ENCODE data around the gene CCDC3. TPM values are rescaled to one million over a fixed set of nuclear protein-coding genes. Genes with fewer than 3 reads are reported as not detected.

CCDC3 gene
- total RNA-seq, 6 experiments from 2014 or later: 0.05 to 0.09 (median 0.07) TPM; not detected in 2

DNA sequence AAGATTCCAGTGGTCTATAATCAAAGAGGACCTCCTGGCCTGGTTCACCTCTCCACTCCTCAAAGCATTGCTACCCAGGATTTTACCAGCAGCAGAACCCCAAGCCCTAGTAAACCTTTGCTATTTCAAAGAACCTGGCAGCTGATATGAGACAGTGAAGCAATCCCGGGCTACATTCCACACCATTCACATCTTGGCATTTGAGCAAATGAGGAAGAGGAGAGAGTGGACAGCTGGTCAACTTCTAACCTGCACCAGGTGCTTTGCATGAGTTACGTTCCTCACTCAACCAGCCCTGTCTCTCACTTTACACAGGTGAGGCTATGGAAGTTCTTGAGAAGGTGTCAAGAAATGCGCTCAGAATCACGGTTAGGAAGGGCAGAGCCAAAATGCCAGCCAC lies 1.1 kb downstream of the CCDC3 start:
- peaks cover 15% of the 10 kb centered on the region for H3K27me3 Mint-ChIP-seq (ENCODE audit: insufficient read depth)
- no peak overlapping the region for H3K4me3 Mint-ChIP-seq
- peaks cover 19% of the 10 kb centered on the region; the same call in 1 of the 2 replicates for H3K9me3 Mint-ChIP-seq
- no peak for DNase-seq
- H3K4me1 Mint-ChIP-seq (ENCODE audit: low read depth): no peaks in the 10 kb centered on the region
- H3K36me3 Mint-ChIP-seq (ENCODE audit: low read depth): no peaks in the 10 kb centered on the region
- H3K27ac Mint-ChIP-seq: no peak overlapping the region
- TF ChIP-seq, protein P1, sequence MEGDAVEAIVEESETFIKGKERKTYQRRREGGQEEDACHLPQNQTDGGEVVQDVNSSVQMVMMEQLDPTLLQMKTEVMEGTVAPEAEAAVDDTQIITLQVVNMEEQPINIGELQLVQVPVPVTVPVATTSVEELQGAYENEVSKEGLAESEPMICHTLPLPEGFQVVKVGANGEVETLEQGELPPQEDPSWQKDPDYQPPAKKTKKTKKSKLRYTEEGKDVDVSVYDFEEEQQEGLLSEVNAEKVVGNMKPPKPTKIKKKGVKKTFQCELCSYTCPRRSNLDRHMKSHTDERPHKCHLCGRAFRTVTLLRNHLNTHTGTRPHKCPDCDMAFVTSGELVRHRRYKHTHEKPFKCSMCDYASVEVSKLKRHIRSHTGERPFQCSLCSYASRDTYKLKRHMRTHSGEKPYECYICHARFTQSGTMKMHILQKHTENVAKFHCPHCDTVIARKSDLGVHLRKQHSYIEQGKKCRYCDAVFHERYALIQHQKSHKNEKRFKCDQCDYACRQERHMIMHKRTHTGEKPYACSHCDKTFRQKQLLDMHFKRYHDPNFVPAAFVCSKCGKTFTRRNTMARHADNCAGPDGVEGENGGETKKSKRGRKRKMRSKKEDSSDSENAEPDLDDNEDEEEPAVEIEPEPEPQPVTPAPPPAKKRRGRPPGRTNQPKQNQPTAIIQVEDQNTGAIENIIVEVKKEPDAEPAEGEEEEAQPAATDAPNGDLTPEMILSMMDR (IDR thresholded peaks at IDR 0.05): no peak

DNA sequence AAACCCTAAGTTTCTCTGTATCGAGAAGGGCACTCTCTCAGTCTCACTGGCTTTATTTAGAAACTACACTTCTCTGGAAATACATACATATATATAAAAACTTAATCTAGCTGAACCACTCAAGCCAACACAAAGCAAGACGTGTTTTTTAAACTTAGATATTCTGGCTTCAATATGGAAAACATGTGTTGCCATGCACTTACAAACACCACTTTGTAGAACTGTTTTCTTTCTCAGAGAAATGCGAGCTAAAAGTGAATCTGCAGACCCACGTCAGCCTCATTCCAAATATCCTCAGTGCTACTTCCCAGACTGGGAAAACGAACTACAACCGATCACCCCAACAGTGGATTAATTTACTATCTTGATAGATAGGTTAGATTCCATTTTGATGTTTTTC lies 1.7 kb downstream of the CCDC3 start:
- H3K4me1 Mint-ChIP-seq (ENCODE audit: low read depth): no peaks in the 10 kb centered on the region
- peaks cover 15% of the 10 kb centered on the region for H3K27me3 Mint-ChIP-seq (ENCODE audit: insufficient read depth)

DNA sequence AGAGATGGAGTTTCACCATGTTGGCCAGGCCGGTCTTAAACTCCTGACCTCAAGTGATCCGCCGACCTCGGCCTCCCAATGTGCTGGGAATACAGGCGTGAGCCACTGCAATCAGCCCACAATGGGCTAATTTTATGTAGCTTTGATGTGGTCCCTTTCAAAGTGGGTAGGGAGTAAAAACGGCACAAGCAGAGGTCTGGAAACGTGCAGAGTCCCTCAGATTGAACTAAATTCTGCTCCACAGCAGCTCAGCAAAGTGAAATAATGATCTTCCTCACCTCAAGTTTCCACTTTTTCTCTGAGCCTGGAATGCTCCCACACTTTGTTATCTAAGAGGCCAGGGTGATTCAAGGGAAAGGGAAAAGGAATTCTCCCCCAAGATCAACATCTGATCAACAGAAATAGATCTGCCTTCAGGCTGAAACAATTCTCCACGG lies 6.1 kb downstream of the CCDC3 start:
- no peak for DNase-seq
- Mint-ChIP-seq H3K4me1 (ENCODE audit: low read depth) (no peaks in the 10 kb centered on the region), H3K27ac (no peak overlapping the region), H3K9me3 (peaks cover 33% of the 10 kb centered on the region; the same call in 1 of the 2 replicates), H3K27me3 (ENCODE audit: insufficient read depth) (peaks cover 14% of the 10 kb centered on the region), H3K4me3 (no peak overlapping the region), H3K36me3 (ENCODE audit: low read depth) (no peaks in the 10 kb centered on the region)
- TF ChIP-seq, protein P1 (IDR thresholded peaks at IDR 0.05): no peak

More for the DNA sequence above, 1.7 kb downstream of the CCDC3 start:
- H3K9me3 Mint-ChIP-seq: peaks cover 19% of the 10 kb centered on the region; the same call in 1 of the 2 replicates
- H3K4me3 Mint-ChIP-seq: no peak overlapping the region
- H3K36me3 Mint-ChIP-seq (ENCODE audit: low read depth): no peaks in the 10 kb centered on the region
- no peak for DNase-seq
- TF ChIP-seq, protein P1 (IDR thresholded peaks at IDR 0.05): no peak
- no peak overlapping the region for H3K27ac Mint-ChIP-seq

DNA sequence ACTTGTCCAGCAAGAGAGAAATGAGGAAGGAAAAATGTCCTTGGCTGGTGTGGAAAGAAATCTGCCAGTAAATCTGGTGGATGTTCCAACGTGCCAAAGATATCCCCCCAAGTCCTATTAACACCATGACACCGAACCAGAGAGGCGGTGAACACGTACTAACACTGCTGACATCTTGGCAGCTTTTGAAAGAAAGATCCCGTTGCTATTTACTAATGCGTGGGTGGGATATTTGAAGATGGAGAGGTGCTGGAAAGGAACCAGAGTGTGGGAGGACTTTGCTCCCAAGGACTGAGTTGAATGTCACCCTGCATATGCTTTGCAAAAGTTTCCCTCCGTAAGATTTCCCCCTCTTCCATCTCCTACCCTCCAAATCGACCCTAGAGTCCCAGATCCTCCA lies 7.9 kb downstream of the CCDC3 start:
- Mint-ChIP-seq H3K4me1 (ENCODE audit: low read depth) (no peaks in the 10 kb centered on the region), H3K9me3 (peaks cover 37% of the 10 kb centered on the region), H3K4me3 (no peak overlapping the region), H3K36me3 (ENCODE audit: low read depth) (no peaks in the 10 kb centered on the region), H3K27ac (no peak overlapping the region), H3K27me3 (ENCODE audit: insufficient read depth) (peaks cover 9% of the 10 kb centered on the region)
- TF ChIP-seq, protein P1 (IDR thresholded peaks at IDR 0.05): no peak
- DNase-seq: no peak

DNA sequence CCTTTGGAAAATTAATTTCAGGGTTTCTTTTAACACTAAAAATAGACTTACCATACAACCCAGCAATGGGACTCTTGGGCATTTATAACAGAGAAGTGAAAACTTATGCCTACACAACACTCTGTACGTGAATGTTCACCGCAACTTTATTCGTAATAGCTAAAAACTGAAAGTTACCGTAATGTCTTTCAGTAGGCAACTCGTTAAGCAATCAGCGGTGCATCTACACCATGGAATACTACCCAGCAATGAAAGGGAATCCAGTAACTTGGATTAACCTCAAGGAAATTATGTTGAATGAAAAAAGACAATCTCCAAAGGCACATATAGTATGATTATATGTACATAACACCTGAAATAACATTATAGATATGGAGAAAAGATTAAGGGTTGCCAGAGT lies 16.2 kb downstream of the CCDC3 start:
- no peaks in the 10 kb centered on the region for H3K36me3 Mint-ChIP-seq (ENCODE audit: low read depth)
- no peaks in the 10 kb centered on the region for H3K4me1 Mint-ChIP-seq (ENCODE audit: low read depth)
- no peak for DNase-seq
- H3K9me3 Mint-ChIP-seq: peaks cover 20% of the 10 kb centered on the region
- no peak overlapping the region for H3K27ac Mint-ChIP-seq
- no peak overlapping the region for H3K4me3 Mint-ChIP-seq
- peaks cover 2% of the 10 kb centered on the region; the same call in 1 of the 2 replicates for H3K27me3 Mint-ChIP-seq (ENCODE audit: insufficient read depth)
- TF ChIP-seq, protein P1 (IDR thresholded peaks at IDR 0.05): no peak
